HG03175 (cell line): ENCODE data around the gene RACGAP1.

Source experiments
- ATAC-seq: cut with Tn5 transposase; IDR thresholded peaks from one replicate; pipeline ENCODE4 v1.9.1; 2021; ENCODE audit warnings: mild to moderate bottlenecking, moderate library complexity; ENCODE audit not compliant: unreplicated experiment

RACGAP1 gene

GRCh38 chr12:49956663-49957569, 68.4 kb downstream of the RACGAP1 start:
- ATAC-seq, result no peak

GRCh38 chr12:49955899-49956662, 69.2 kb downstream of the RACGAP1 start:
- no peak for ATAC-seq

GRCh38 chr12:49954863-49955830, 70.1 kb downstream of the RACGAP1 start:
- no peak for ATAC-seq

GRCh38 chr12:49953961-49954846, 71.1 kb downstream of the RACGAP1 start:
- ATAC-seq, result no peak

GRCh38 chr12:49953151-49953550, 72.1 kb downstream of the RACGAP1 start:
- no peak for ATAC-seq

GRCh38 chr12:49952391-49953055, 72.8 kb downstream of the RACGAP1 start:
- ATAC-seq, result no peak

GRCh38 chr12:49951411-49952240, 73.7 kb downstream of the RACGAP1 start:
- no peak for ATAC-seq

GRCh38 chr12:49950273-49951251, 74.7 kb downstream of the RACGAP1 start, which contains the start of gene AQP2:
Gene AQP2, plus strand, starts transcription at chr12:49950737. Its CDS starts 94 bp downstream, at chr12:49950831.
- ATAC-seq, result no peak

- ATAC-seq, result no peak
Measured at GRCh38 chr12:49949866-49950265, 75.4 kb downstream of the RACGAP1 start.

GRCh38 chr12:49948866-49949845, 76.1 kb downstream of the RACGAP1 start:
- no peak for ATAC-seq

GRCh38 chr12:49947593-49948226, 77.6 kb downstream of the RACGAP1 start:
- ATAC-seq, result no peak

GRCh38 chr12:49946497-49946896, 78.8 kb downstream of the RACGAP1 start:
- no peak for ATAC-seq

- ATAC-seq, result no peak
Measured at GRCh38 chr12:49946086-49946485, 79.2 kb downstream of the RACGAP1 start.

GRCh38 chr12:49945394-49946080, 79.8 kb downstream of the RACGAP1 start:
- peak; percentile 84 for ATAC-seq

- no peak for ATAC-seq
Measured at GRCh38 chr12:49944718-49945117, 80.6 kb downstream of the RACGAP1 start.
